SK-N-SH (cell line): Measurements from ENCODE around the gene CCL7.

Experiments used
- CHD2 ChIP-seq: fragments of 150-350 bp; IDR thresholded peaks from 2 replicates; pipeline ENCODE4 v1.6.1; 2018; ENCODE audit warnings: low read length; ENCODE audit not compliant: partially characterized antibody
- CTCF ChIP-seq: fragments of 200-600 bp; sonication (generic); IDR thresholded peaks from 2 replicates; pipeline ENCODE4 v1.6.1; 2017; ENCODE audit warnings: antibody characterized with exemption, mild to moderate bottlenecking, moderate library complexity
- EZH2phosphoT487 ChIP-seq: fragments of 200-600 bp; sonication (generic); IDR thresholded peaks from 2 replicates; pipeline ENCODE4 v1.6.1; 2017; ENCODE audit warnings: low read depth, mixed run types, mild to moderate bottlenecking, antibody characterized with exemption, moderate library complexity, borderline replicate concordance
- GATA2 ChIP-seq: sonication (generic); formaldehyde crosslinking; IDR thresholded peaks from 2 replicates; pipeline ENCODE4 v1.5.0; 2020; ENCODE audit warnings: mild to moderate bottlenecking, missing genetic modification reagents
- JUND ChIP-seq: IDR thresholded peaks from 2 replicates; pipeline ENCODE4 v1.4.0; 2012
- MEF2A ChIP-seq: IDR thresholded peaks from 2 replicates; pipeline ENCODE4 v1.4.0; 2012; ENCODE audit warnings: low read depth, borderline replicate concordance
- POLR2AphosphoS5 ChIP-seq: IDR thresholded peaks from 2 replicates; pipeline ENCODE4 v1.6.1; 2012; ENCODE audit warnings: low read depth, low read length
- RCOR1 ChIP-seq: fragments of 150-350 bp; IDR thresholded peaks from 2 replicates; pipeline ENCODE4 v1.6.1; 2017; ENCODE audit warnings: antibody characterized with exemption, low read length
- SMC3 ChIP-seq: IDR thresholded peaks from 2 replicates; pipeline ENCODE4 v1.6.1; 2012; ENCODE audit warnings: low read depth, low read length, improper control_type of control experiment
- TAF1 ChIP-seq: IDR thresholded peaks from 2 replicates; pipeline ENCODE4 v1.6.1; 2012; ENCODE audit warnings: low read depth, mild to moderate bottlenecking, low read length, moderate library complexity, borderline replicate concordance
- YY1 ChIP-seq: IDR thresholded peaks from 2 replicates; pipeline ENCODE4 v1.4.0; 2012; ENCODE audit warnings: low read depth, mild to moderate bottlenecking
- TF ChIP-seq, protein P1 (sequence below): IDR thresholded peaks from 2 replicates; pipeline ENCODE4 v1.4.0; 2012; ENCODE audit warnings: low read depth
- TF ChIP-seq, protein P2 (sequence below): IDR thresholded peaks from 2 replicates; pipeline ENCODE4 v1.6.1; 2012; ENCODE audit warnings: mild to moderate bottlenecking, low read depth, low read length, moderate library complexity
- TF ChIP-seq, protein P3 (sequence below): IDR thresholded peaks from 2 replicates; pipeline ENCODE4 v1.4.0; 2012; ENCODE audit warnings: low read depth, borderline replicate concordance

GRCh38 chr17:34246881-34247280 lies 23.1 kb upstream of the CCL7 start:
- TF ChIP-seq SMC3 = no peak
- TF ChIP-seq CTCF = no peak
- TF ChIP-seq YY1 = no peak
- TF ChIP-seq, protein P1, sequence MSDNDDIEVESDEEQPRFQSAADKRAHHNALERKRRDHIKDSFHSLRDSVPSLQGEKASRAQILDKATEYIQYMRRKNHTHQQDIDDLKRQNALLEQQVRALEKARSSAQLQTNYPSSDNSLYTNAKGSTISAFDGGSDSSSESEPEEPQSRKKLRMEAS = no peak
- TF ChIP-seq POLR2AphosphoS5 = no peak
- no peak for TF ChIP-seq RCOR1
- no peak for TF ChIP-seq EZH2phosphoT487
- no peak for TF ChIP-seq JUND
- TF ChIP-seq, protein P2, sequence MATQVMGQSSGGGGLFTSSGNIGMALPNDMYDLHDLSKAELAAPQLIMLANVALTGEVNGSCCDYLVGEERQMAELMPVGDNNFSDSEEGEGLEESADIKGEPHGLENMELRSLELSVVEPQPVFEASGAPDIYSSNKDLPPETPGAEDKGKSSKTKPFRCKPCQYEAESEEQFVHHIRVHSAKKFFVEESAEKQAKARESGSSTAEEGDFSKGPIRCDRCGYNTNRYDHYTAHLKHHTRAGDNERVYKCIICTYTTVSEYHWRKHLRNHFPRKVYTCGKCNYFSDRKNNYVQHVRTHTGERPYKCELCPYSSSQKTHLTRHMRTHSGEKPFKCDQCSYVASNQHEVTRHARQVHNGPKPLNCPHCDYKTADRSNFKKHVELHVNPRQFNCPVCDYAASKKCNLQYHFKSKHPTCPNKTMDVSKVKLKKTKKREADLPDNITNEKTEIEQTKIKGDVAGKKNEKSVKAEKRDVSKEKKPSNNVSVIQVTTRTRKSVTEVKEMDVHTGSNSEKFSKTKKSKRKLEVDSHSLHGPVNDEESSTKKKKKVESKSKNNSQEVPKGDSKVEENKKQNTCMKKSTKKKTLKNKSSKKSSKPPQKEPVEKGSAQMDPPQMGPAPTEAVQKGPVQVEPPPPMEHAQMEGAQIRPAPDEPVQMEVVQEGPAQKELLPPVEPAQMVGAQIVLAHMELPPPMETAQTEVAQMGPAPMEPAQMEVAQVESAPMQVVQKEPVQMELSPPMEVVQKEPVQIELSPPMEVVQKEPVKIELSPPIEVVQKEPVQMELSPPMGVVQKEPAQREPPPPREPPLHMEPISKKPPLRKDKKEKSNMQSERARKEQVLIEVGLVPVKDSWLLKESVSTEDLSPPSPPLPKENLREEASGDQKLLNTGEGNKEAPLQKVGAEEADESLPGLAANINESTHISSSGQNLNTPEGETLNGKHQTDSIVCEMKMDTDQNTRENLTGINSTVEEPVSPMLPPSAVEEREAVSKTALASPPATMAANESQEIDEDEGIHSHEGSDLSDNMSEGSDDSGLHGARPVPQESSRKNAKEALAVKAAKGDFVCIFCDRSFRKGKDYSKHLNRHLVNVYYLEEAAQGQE = no peak
- TF ChIP-seq, protein P3, sequence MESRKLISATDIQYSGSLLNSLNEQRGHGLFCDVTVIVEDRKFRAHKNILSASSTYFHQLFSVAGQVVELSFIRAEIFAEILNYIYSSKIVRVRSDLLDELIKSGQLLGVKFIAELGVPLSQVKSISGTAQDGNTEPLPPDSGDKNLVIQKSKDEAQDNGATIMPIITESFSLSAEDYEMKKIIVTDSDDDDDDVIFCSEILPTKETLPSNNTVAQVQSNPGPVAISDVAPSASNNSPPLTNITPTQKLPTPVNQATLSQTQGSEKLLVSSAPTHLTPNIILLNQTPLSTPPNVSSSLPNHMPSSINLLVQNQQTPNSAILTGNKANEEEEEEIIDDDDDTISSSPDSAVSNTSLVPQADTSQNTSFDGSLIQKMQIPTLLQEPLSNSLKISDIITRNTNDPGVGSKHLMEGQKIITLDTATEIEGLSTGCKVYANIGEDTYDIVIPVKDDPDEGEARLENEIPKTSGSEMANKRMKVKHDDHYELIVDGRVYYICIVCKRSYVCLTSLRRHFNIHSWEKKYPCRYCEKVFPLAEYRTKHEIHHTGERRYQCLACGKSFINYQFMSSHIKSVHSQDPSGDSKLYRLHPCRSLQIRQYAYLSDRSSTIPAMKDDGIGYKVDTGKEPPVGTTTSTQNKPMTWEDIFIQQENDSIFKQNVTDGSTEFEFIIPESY = no peak
- TF ChIP-seq TAF1 = no peak
- no peak for TF ChIP-seq GATA2 (CRISPR knock-in tag)
- no peak for TF ChIP-seq MEF2A
- TF ChIP-seq CHD2 = no peak
